NT2/D1 (cell line): ENCODE data around the gene C1QC.
"Not testable (repeated sequence)": the region's sequence is repeated elsewhere in the genome, so short reads cannot be mapped to it uniquely, and the experiment has no call there.

Source experiments
- SUZ12 ChIP-seq: IDR thresholded peaks from 2 replicates; pipeline ENCODE4 v1.6.1; 2011; ENCODE audit not compliant: insufficient read length, insufficient read depth; ENCODE audit errors: extremely low read depth
- YY1 ChIP-seq: IDR thresholded peaks from 2 replicates; pipeline ENCODE4 v1.6.1; 2011; ENCODE audit not compliant: insufficient read length, insufficient read depth
- ZNF274 ChIP-seq: IDR thresholded peaks from 2 replicates; pipeline ENCODE4 v1.6.1; 2011; ENCODE audit warnings: mild to moderate bottlenecking, low read depth, low read length

GRCh38 chr1:22668840-22669239 lies 25.4 kb downstream of the C1QC start:
- not testable (repeated sequence) for TF ChIP-seq SUZ12, ZNF274, YY1
